HG02884 (cell line): Measurements from ENCODE around the gene FBXL4.
"Not testable (repeated sequence)": the region's sequence is repeated elsewhere in the genome, so short reads cannot be mapped to it uniquely, and the experiment has no call there.

Experiments
- ATAC-seq: cut with Tn5 transposase; IDR thresholded peaks from one replicate; pipeline ENCODE4 v1.9.1; 2021; ENCODE audit warnings: mild to moderate bottlenecking, moderate library complexity; ENCODE audit not compliant: unreplicated experiment

Gene FBXL4

DNA sequence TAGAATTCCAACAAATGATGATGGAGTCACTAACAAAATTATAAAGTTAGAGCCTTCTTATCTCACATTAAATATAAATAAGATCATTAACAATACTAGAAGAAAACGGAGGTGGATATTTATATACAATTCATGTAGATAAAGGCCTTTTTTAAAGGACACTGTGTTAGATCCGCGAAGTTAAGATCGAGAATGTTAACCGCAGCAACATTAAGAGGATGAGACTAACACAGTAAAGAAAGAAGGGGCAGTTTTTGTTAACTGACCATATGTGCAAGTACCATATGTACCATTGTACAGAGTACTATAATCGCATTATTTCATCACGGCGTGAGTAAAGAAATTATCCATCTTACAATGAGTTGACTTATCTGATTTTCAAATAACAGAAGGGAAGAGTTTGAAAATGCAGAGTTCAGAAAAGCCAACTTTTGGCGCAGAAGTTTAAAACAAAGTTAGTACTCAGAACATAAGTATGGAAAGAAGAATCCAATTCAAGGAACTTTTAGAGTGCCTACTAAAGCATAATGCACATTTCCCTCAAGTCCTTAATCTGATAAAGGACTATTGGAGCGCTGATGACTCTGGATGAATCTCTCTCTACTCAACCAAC lies 1.4 kb downstream of the FBXL4 start:
- no peak for ATAC-seq

DNA sequence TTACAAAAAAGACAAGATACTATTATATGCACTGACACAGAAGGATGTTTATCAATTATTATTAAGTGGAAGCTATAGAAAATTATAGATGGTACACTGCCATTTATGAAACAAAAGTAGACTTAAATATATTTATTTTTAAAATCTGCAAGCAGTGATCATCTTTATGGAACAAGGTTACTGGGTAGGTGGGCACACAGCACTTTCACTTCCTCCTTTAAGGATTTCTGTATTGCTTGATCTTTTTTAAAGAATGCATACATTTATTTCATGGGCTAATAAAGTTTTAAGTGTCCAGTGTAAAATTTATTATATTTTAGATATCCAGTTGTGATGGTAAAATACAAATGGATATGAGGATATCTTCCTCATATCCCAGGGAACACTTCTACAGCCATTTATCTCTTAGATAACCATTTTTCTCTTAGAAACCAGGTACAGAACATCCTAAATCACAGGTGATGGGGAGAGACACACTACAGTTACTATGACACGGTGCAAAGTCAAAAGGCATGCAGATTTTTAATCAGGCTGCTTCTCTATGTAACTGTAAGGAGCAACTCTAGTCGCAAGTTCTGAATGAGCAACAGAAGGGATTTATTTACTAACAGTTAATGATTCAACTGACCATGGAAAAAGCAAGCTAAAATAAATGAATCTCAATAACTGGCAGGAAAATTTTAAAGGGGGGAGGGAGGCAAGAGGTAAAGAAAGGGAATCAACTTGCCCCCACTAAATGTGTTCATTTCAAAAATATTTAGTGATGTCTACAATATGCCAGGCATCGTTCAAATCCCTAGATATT lies 2.2 kb downstream of the FBXL4 start:
- ATAC-seq: no peak

DNA sequence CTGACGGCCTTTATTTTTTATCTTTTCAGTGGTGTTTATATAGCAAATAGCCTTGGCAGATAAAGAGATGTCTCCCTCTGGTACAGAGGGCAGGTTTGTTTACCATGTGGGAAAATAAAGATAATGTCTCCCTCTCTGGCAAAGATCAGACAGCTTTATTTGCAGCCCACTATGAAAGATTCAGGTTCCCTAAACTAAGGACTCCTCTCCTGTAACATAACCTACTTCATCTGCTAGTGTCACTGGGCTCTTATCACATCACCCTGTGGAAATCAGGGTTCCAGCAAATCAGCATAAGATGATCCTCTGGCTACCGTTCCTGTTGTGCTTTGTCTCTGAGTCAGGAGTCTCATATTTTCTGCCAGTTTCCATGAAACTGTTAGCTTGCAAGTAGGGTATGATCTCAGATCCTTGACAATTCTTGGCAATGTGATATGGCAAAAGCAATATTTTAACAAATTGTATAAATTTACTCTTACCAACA lies 3.1 kb downstream of the FBXL4 start:
- ATAC-seq: no peak

DNA sequence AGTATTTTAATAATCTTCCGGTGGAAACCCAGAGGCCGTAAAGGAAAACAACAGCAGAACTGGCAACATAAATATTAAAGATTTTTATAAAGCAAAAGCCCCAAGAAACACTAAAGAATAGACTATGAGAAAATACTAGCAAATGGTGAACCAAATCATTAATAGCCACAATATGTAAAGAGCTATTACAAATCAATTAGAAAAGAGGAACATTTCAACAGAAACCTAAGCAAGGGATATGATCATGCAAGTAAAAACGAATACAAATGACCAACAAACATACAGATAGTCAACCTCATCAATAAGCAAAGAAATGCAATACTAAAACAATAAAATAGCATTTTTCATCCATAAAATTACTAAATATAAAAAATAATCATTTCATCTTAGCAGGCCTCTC lies 3.6 kb downstream of the FBXL4 start:
- ATAC-seq: no peak

DNA sequence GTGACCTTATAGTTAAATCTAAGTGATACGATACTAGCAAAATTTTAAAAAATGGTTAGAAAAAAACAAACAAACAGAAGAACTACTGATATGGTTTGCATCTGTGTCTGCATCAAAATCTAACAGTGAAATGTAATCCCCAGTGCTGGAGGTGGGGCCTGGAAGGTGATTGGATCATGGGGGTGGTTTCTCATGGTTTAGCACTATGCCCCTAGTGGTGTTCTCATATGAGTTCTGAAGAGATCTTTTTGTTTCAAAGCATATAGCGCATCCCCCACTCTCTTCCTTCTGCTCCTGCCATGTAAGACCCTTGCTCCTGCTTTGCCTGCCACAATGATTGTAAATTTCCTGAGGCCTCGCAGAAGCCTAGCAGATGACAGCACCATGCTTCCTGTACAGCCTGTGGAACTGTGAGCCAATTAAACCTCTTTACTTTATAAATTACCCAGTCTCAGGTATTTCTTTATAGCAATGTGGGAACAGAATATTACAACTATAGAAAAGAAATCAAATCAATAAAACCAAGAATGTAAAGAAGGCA lies 5.4 kb downstream of the FBXL4 start:
- no peak for ATAC-seq

DNA sequence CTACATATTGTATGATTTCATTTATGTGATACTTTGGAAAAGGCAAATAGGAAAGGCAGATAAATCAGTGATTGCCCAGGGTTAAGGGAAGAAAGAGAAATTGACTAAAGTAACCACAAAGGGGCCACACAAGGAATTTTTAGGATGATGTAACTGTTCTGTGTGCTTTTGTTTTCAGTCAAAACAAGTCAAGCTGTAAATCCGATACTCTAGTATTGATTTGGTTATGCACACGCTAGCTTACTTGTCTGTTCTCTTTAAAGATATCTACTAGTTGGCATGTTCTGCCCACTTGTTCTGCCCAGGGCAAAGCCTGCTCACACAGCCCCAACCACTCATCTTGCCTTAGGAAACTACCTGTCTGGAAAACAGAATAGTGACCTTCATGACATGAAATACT lies 6.4 kb downstream of the FBXL4 start:
- ATAC-seq: no peak

DNA sequence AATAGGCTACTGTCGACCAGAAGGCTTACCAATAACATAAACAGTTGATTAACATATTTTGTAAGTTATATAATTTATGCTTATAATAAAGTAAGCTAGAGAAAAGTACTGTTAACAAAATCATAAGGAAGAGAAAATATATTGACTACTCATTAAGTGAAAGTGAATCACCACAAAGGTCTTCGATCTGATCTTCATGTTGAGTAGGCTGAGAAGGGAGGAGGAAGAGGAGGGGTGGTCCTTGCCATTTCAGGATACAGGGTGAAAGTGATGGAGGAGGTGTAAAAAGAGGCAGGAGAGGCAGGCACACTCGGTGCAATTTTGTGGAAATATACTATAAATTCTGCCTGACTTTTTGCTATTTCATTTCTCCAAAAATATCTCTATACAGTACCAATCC lies 10.4 kb downstream of the FBXL4 start:
- no peak for ATAC-seq

DNA sequence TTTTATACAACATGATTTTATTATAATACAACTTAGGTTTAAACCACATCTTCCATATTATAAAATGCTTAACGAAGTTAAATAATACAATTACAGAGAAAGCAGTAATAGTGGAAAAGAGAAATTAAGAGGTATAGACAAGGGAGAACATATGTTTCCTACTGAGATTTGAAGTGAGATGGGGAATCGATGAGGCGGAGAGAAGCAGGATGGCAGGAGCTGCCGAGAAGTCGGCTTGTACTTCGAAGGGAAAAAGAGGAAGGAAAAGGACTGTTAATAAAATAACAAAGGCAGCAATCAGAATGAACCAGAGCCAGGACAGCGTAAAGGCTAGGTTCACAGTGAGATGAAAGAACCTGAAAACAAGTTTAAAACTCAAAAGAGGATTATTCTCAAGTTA lies 15.4 kb downstream of the FBXL4 start:
- ATAC-seq: no peak

DNA sequence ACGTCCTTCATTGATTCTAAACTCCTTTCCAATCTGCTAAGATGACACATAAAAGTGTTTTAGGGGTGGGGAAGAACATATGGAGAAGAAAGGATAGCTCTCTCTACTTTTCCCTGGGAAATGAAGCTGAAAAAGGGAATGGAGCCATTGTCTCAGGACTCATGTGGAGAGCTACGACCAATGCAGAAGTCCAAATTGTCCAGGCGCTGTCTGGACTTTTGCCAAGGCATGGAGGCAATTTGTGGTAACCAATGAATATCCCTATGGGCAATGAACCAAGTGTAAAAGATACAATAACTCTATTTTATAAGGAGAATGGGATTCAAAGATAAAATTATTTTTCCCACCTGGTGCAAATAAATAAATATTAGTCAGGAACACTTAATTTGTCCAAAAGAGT lies 16.1 kb downstream of the FBXL4 start:
- ATAC-seq: no peak

DNA sequence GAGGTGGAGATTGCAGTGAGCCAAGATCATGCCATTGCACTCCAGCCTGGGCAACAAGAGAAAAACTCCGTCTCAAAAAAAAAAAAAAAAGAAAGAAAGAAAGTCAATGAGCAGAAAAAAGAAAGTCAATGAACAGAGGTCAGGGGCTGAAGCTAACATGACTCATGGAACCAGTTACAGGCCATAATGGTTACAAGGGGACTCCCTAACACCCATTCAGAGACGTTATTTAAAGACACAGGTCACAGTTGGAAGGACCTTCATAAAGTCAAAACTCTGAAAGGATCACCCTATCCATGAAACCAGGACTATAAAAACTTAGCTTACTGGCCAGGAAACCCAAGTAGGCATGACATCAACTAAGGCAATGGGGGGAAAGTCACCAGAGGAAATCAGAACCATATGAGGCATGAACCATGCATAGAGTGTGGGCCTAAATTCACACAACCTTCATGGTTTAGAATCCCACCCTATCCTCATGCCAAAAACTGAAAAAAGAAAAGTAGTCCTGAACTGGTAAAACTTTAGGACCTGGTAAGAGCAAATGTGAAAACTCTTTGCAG lies 18.2 kb downstream of the FBXL4 start:
- no peak for ATAC-seq

DNA sequence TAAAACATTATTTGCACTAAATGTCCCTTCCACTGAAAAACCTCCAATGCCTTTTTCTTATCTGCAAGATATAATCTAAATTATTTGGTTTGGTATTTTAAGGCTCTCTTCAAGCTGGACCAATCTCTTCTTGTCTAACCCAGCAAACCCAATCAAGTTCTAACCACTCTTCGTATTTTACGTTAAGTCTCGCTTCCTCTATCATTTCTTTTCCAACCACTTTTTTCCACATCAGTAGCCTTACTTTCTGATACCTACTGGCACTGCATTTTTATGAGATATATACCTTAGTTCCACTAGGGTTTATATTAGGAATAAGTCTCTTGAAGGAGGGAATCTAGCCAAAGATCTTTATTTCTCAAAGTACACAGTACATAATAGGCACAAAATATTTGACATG lies 19.1 kb downstream of the FBXL4 start:
- ATAC-seq: no peak

DNA sequence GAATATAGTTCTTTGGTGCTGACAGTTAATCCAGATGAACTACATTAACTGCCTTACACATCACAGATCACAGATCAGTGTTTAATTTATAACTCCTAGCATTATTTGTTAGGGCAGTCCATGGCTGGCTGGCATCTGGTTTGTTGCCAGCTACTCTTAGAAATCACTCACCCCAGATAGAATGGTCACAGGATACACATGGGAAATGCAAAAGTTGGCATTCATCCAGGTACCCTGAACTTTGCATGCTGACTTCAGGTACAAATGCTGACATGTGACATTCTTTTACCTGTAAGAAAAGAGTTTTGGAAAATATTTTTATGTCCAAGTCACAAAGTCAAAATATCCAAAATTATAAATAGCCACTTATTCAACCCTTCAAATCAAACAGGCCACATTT lies 20.2 kb downstream of the FBXL4 start:
- ATAC-seq: no peak

DNA sequence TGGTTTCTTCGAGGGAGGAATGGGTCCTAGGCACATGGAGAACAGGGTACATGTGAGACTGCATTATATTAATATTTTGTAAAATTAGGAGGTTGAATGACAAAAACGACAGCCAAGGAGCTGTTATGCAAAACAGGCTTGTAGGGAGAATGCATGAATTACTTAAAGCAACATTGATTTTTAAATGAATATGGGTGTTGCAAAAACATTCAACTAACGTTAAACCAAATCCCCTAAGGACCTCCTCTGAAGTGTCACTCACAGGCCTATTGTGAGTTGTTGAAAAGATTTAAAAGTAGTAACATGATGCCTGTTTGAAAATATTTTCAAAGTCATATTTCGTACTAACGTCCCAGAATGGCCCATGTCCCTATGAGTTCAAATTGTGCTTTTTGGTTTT lies 21.9 kb downstream of the FBXL4 start:
- ATAC-seq: no peak

DNA sequence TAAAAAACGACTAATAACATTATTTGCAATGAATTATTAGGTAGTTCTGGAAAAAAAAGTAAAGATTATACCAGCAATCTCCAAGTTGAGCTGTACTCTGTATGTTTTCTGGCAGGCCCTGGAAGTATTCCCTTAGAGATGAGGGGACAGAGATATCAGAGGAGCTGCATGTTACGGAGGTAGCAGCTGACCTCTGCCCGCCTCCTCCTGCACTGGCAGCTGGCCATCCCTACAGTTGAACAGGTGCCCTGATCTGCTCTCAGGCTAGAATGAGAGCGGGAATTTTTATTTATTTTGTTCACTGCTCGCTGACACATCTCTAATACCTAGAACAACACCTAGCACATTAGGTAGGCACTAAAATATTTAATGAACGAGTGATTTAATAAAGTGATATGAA lies 23.1 kb downstream of the FBXL4 start:
- ATAC-seq: no peak

DNA sequence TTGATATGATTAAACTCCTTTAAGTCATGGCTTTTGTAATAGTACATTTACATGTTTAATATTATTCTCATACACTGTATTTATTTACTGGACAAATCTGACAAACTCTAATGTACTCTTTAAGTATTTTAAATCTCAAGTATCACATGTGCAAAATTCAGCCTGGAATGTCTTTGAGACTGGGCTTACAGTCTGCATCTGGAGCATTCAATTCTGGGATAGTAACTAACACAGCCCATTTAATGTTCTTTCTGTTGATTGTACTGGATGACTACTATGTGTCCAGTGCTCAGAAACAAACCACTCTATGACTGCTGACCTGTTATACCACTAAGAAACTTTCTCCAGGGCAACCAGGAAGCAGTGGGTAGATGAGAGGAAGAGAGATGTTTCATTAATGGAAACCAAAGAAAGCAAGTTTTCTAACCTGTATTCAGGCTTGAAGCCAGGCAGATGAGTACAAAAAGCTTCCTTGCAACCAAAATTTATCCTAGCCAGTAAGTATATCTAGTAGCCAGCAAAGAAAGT lies 26.8 kb downstream of the FBXL4 start:
- ATAC-seq: peak; percentile 95

DNA sequence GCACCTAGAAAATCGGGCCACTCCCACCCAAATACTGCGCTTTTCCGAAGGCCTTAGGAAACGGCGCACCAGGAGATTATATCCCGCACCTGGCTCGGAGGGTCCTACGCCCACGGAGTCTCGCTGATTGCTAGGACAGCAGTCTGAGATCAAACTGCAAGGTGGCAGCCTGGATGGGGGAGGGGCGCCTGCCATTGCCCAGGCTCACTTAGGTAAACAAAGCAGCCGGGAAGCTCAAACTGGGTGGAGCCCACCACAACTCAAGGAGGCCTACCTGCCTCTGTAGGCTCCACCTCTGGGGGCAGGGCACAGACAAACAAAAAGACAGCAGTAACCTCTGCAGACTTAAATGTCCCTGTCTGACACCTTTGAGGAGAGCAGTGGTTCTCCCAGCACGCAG lies 36.8 kb downstream of the FBXL4 start:
- not testable (repeated sequence) for ATAC-seq

DNA sequence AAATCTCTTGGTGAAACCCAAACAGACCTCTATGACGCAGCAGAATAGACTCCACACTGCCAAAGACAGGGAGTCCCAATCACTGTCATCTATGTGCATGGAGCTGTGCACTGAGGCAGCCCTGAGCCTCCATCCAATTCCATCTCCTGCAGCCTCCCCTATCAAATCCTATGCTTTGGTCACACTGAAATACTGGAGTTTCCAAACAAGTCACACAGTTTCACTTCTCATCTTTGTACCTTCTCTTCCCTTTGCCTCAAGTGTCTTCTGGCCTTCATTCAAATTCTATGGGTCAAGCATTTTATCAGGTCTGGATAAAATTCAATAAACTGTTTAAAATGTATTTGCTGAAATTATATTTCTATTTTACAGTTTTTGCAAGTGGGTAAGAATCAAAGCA lies 38.5 kb downstream of the FBXL4 start:
- ATAC-seq: no peak

DNA sequence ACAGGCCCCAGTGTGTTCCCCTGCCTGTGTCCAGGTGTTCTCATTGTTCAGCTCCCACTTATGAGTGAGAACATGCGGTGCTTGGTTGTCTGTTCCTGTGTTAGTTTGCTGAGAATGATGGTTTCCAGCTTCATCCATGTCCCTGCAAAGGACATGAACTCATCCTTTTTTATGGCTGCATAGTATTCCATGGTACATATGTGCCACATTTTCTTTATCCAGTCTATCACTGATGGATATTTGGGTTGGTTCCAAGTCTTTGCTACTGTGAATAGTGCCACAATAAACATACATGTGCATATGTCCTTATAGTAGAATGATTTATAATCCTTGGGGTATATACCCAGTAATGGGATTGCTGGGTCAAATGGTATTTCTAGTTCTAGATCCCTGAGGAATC lies 41.4 kb downstream of the FBXL4 start:
- not testable (repeated sequence) for ATAC-seq

DNA sequence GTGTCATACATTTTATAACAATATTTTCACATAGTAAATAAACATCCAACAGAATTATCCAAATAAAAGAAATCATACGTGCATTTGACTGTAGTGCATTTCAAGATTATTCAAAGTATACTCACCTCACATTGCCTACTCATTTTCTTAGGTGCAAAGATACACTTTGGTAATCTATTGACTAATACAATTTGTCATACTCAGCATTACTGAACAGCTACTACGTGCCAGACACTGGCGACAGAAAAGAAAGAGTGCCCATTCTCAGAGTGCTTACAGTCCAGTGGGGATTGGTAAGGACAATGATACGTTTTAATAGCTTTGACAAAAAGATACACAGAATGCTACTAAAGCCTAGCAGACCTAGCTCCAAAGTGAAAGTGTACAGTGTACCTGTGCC lies 42.0 kb downstream of the FBXL4 start:
- ATAC-seq: no peak

DNA sequence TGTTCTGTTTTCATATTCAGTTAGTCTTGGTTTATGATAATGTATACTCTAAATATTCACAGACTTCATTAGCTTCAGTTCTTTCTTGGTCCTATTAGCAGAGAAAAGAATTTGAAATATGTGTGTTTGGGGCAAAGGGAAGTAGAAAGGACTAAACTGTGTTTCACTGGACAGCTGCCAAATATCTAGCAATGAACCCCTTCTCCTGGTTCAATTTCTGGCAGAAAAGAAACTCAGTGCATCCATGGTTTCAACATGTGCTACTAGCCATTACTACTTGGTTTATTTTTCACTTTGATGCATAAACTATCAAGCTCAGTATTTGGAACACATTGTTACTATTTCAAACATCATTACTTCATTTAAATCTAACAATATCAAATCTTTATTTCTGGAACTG lies 43.6 kb downstream of the FBXL4 start:
- ATAC-seq: no peak

DNA sequence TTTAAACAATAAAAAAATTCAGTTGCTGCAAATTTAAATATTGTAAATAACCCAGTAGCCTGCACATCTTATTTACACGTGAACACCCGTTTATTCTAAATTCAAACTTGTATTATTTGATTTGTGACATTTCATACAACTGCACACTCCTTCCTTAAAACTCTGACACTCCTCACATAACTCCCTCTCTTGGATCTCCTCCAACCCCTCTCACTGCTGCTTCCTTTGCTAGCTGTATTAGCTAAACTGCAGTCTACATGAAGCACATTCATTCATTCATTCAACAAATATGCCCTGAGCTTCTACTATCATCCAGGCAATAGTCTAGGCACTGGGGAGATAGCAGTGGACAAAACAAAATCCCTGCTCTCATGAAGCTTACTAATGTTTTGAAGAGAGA lies 47.0 kb downstream of the FBXL4 start:
- no peak for ATAC-seq

DNA sequence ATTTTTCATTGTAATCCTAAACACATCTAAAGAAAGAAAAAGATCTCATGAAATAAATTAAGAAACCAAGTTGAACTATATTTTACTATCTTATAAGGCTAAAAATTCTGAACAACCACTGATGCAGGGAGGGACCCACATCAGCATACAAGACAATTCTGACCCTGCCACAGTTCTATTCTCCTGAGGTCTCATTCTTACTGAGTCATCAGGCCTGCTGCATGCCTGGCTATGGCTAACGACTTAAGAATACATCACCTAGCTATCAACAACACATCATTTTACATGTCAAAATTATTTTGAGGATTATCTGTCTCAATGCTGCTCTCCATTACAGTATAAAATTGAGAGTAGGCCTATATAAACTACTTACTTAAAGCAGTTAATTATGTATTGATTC lies 52.9 kb downstream of the FBXL4 start:
- no peak for ATAC-seq
